B cell (primary cell): ENCODE measurements around the gene CHCHD6.

ENCODE experiments used
- EZH2 ChIP-seq: IDR thresholded peaks from 2 replicates; pipeline ENCODE4 v1.6.1; 2012; ENCODE audit warnings: borderline replicate concordance, low read depth, mild to moderate bottlenecking, moderate library complexity, low read length; ENCODE audit not compliant: insufficient read depth, poor library complexity, severe bottlenecking
- TF ChIP-seq, protein P1 (sequence below): fragments of 200-600 bp; IDR thresholded peaks from one replicate; pipeline ENCODE4 v1.8.0; 2022; ENCODE audit warnings: antibody characterized with exemption, mild to moderate bottlenecking

- no peak for TF ChIP-seq EZH2
- TF ChIP-seq, protein P1, sequence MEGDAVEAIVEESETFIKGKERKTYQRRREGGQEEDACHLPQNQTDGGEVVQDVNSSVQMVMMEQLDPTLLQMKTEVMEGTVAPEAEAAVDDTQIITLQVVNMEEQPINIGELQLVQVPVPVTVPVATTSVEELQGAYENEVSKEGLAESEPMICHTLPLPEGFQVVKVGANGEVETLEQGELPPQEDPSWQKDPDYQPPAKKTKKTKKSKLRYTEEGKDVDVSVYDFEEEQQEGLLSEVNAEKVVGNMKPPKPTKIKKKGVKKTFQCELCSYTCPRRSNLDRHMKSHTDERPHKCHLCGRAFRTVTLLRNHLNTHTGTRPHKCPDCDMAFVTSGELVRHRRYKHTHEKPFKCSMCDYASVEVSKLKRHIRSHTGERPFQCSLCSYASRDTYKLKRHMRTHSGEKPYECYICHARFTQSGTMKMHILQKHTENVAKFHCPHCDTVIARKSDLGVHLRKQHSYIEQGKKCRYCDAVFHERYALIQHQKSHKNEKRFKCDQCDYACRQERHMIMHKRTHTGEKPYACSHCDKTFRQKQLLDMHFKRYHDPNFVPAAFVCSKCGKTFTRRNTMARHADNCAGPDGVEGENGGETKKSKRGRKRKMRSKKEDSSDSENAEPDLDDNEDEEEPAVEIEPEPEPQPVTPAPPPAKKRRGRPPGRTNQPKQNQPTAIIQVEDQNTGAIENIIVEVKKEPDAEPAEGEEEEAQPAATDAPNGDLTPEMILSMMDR: no peak
These were observed 132.3 kb downstream of the CHCHD6 start for GRCh38 chr3:126836220-126836860.
